CD4-positive, alpha-beta T cell treated with Interleukin-12 subunit alpha and Interleukin-12 subunit beta, for 1 hour (primary cell): ENCODE measurements around the gene MEDAG.

Experiments used
- DNase-seq: peaks from one replicate; pipeline ENCODE4 v3.0.0-alpha.2; 2020

Gene MEDAG

GRCh38 chr13:30966101-30966500 is 60.0 kb downstream of the MEDAG start:
- DNase-seq = no peak

GRCh38 chr13:30968846-30969245 is 62.8 kb downstream of the MEDAG start:
- no peak for DNase-seq

- no peak for DNase-seq
Observed at GRCh38 chr13:30971575-30971974, 65.5 kb downstream of the MEDAG start.

GRCh38 chr13:30972888-30973377 is 66.9 kb downstream of the MEDAG start:
- no peak for DNase-seq

- no peak for DNase-seq
Observed at GRCh38 chr13:30974350-30974749, 68.3 kb downstream of the MEDAG start.
